ENCODE data around the gene LEKR1. TPM values are rescaled to one million over a fixed set of nuclear protein-coding genes. Genes with fewer than 3 reads are reported as not detected.
"Not testable (repeated sequence)": the region's sequence is repeated elsewhere in the genome, so short reads cannot be mapped to it uniquely, and the experiment has no call there.

The LEKR1 gene
- total RNA-seq, 1 donor from 2014 or later: 0.57 TPM

DNA sequence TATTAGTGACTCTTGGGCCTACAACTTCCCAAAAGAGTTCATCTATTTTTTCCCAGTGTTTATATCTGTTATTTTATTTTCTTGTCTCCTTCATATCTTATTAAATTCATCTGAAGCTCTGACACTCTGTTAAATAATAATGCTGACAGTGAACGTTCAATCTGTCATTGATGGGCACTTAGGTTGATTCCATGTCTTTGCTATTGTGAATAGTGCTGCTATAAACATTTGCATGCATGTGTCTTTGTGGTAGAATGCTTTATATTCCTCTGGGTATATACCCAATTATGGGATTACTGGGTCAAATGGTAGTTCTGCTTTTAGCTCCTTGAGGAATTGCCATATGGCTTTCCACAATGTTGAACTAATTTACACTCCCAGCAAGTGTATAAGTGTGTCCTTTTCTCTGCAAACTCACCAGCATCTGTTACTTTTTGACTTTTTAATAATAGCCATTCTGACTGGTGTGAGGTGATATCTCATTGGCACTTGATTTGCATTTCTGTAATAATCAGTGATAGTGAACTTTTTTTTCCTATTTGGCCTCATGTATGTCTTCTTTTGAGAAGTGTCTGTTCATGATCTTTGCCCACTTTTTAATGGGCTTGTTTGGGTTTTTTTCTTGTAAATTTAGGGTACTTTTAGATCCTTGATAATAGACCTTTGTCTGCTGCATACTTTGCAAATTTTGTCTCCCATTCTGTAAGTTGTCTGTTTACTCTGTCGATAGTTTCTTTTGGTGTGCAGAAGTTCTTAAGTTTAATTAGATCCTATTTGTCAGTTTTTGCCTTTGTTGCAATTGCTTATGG, 122.5 kb downstream of the LEKR1 start:
- no peaks in the 10 kb centered on the region for H3K4me1 Mint-ChIP-seq (ENCODE audit: low read depth)

GRCh38 chr3:156952011-156952410, 125.9 kb downstream of the LEKR1 start:
- H3K36me3 Mint-ChIP-seq (ENCODE audit: low read depth): no peaks in the 10 kb centered on the region
- H3K4me3 Mint-ChIP-seq: no peak overlapping the region
- no peaks in the 10 kb centered on the region for H3K9me3 Mint-ChIP-seq
- no peaks in the 10 kb centered on the region for H3K4me1 Mint-ChIP-seq (ENCODE audit: low read depth)
- peaks cover 20% of the 10 kb centered on the region for H3K27me3 Mint-ChIP-seq (ENCODE audit: insufficient read depth)
- DNase-seq (ENCODE audit: low spot score): no peak
- intact Hi-C loops (cut with micrococcal nuclease): no loop called here
- H3K27ac Mint-ChIP-seq: no peak overlapping the region

More for the DNA sequence above, 122.5 kb downstream of the LEKR1 start:
- no peak for DNase-seq (ENCODE audit: low spot score)
- Mint-ChIP-seq H3K36me3 (ENCODE audit: low read depth) (no peaks in the 10 kb centered on the region), H3K27me3 (ENCODE audit: insufficient read depth) (peaks cover 25% of the 10 kb centered on the region), H3K9me3 (no peaks in the 10 kb centered on the region), H3K4me3 (no peak overlapping the region), H3K27ac (no peak overlapping the region)
- intact Hi-C loops (cut with micrococcal nuclease): loop anchor here (10.0 kb wide), 1 partner anchor 186 kb away; no protein-coding TSS in a partner anchor

DNA sequence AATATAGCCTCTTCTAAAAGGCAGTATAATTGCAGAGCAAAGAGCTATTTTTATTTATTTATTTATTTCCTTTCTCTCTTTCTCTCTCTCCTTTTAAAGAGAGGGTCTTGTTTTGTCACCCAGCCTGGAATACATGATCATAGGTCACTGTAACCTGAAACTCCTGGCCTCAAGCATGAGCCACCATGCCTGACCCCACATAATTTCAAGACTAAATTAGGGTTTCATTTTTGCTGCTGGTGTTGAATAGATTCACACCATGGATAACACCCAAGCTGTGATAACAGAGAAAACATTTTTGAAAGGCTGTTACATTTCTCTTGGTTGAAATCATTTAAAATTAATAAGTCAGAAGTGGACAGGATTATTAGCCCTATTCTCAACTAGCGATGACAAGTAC, 131.6 kb downstream of the LEKR1 start:
- no peaks in the 10 kb centered on the region for H3K9me3 Mint-ChIP-seq
- no peak overlapping the region for H3K4me3 Mint-ChIP-seq
- H3K27me3 Mint-ChIP-seq (ENCODE audit: insufficient read depth): peaks cover 22% of the 10 kb centered on the region
- intact Hi-C loops (cut with micrococcal nuclease): no loop called here
- no peak overlapping the region for H3K27ac Mint-ChIP-seq
- H3K36me3 Mint-ChIP-seq (ENCODE audit: low read depth): no peaks in the 10 kb centered on the region
- no peaks in the 10 kb centered on the region for H3K4me1 Mint-ChIP-seq (ENCODE audit: low read depth)
- no peak for DNase-seq (ENCODE audit: low spot score)

- no peak for DNase-seq (ENCODE audit: low spot score)
- intact Hi-C loops (cut with micrococcal nuclease): no loop called here
- Mint-ChIP-seq H3K9me3 (no peaks in the 10 kb centered on the region), H3K36me3 (ENCODE audit: low read depth) (no peaks in the 10 kb centered on the region), H3K4me1 (ENCODE audit: low read depth) (no peaks in the 10 kb centered on the region), H3K27me3 (ENCODE audit: insufficient read depth) (peaks cover 17% of the 10 kb centered on the region), H3K4me3 (no peak overlapping the region), H3K27ac (no peak overlapping the region)
Measured at GRCh38 chr3:156963096-156963495, 136.9 kb downstream of the LEKR1 start.

GRCh38 chr3:156964577-156964976, 138.4 kb downstream of the LEKR1 start:
- Mint-ChIP-seq H3K9me3 (no peaks in the 10 kb centered on the region), H3K27ac (no peak overlapping the region)

GRCh38 chr3:156966349-156966748, 140.2 kb downstream of the LEKR1 start:
- H3K27ac Mint-ChIP-seq; H3K9me3 Mint-ChIP-seq; DNase-seq (ENCODE audit: low spot score); intact Hi-C loops (cut with micrococcal nuclease); H3K36me3 Mint-ChIP-seq (ENCODE audit: low read depth); H3K4me3 Mint-ChIP-seq; H3K4me1 Mint-ChIP-seq (ENCODE audit: low read depth): not testable (repeated sequence)
- H3K27me3 Mint-ChIP-seq (ENCODE audit: insufficient read depth): peaks cover 12% of the 10 kb centered on the region

More at GRCh38 chr3:156964577-156964976, 138.4 kb downstream of the LEKR1 start:
- H3K4me1 Mint-ChIP-seq (ENCODE audit: low read depth): no peaks in the 10 kb centered on the region
- no peak overlapping the region for H3K4me3 Mint-ChIP-seq
- intact Hi-C loops (cut with micrococcal nuclease): no loop called here
- H3K36me3 Mint-ChIP-seq (ENCODE audit: low read depth): no peaks in the 10 kb centered on the region
- DNase-seq (ENCODE audit: low spot score): no peak
- H3K27me3 Mint-ChIP-seq (ENCODE audit: insufficient read depth): peaks cover 12% of the 10 kb centered on the region

GRCh38 chr3:156973954-156974353, 147.8 kb downstream of the LEKR1 start:
- Mint-ChIP-seq H3K4me3 (no peak overlapping the region), H3K36me3 (ENCODE audit: low read depth) (no peaks in the 10 kb centered on the region), H3K27me3 (ENCODE audit: insufficient read depth) (peaks cover 13% of the 10 kb centered on the region), H3K4me1 (ENCODE audit: low read depth) (no peaks in the 10 kb centered on the region), H3K27ac (no peak overlapping the region), H3K9me3 (no peaks in the 10 kb centered on the region)
- no peak for DNase-seq (ENCODE audit: low spot score)
- intact Hi-C loops (cut with micrococcal nuclease): no loop called here

DNA sequence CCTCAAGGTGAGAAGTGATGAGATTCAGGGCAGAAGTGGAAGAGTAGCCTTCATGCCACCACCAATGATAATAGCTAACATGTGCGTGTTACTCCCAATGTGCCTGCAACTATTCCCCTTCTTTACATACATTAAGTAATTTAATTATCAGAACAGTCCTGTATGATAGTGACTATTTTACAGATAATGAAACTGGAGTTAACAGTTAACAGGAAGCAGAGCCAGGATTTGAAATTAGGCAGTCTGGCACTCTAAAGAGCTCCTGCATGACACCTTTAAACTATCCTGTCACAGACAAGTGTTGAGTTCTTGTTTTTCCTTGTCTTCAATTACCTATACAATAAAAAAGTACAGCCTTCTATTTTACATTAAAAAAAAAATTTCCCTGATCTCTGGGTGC, 148.8 kb downstream of the LEKR1 start:
- Mint-ChIP-seq H3K27me3 (ENCODE audit: insufficient read depth) (peaks cover 9% of the 10 kb centered on the region), H3K36me3 (ENCODE audit: low read depth) (no peaks in the 10 kb centered on the region), H3K9me3 (no peaks in the 10 kb centered on the region), H3K4me1 (ENCODE audit: low read depth) (no peaks in the 10 kb centered on the region), H3K4me3 (no peak overlapping the region), H3K27ac (no peak overlapping the region)
- no peak for DNase-seq (ENCODE audit: low spot score)
- intact Hi-C loops (cut with micrococcal nuclease): no loop called here

- Mint-ChIP-seq H3K36me3 (ENCODE audit: low read depth) (no peaks in the 10 kb centered on the region), H3K27me3 (ENCODE audit: insufficient read depth) (peaks cover 9% of the 10 kb centered on the region), H3K9me3 (no peaks in the 10 kb centered on the region), H3K4me3 (no peak overlapping the region), H3K4me1 (ENCODE audit: low read depth) (no peaks in the 10 kb centered on the region), H3K27ac (no peak overlapping the region)
- no peak for DNase-seq (ENCODE audit: low spot score)
- intact Hi-C loops (cut with micrococcal nuclease): no loop called here
Measured at GRCh38 chr3:156975721-156976120, 149.6 kb downstream of the LEKR1 start.

- no peak for DNase-seq (ENCODE audit: low spot score)
- Mint-ChIP-seq H3K4me1 (ENCODE audit: low read depth) (no peaks in the 10 kb centered on the region), H3K4me3 (no peak overlapping the region), H3K27me3 (ENCODE audit: insufficient read depth) (peaks cover 9% of the 10 kb centered on the region), H3K27ac (no peak overlapping the region), H3K36me3 (ENCODE audit: low read depth) (no peaks in the 10 kb centered on the region), H3K9me3 (no peaks in the 10 kb centered on the region)
- intact Hi-C loops (cut with micrococcal nuclease): no loop called here
Measured at GRCh38 chr3:156976933-156977332, 150.8 kb downstream of the LEKR1 start.

DNA sequence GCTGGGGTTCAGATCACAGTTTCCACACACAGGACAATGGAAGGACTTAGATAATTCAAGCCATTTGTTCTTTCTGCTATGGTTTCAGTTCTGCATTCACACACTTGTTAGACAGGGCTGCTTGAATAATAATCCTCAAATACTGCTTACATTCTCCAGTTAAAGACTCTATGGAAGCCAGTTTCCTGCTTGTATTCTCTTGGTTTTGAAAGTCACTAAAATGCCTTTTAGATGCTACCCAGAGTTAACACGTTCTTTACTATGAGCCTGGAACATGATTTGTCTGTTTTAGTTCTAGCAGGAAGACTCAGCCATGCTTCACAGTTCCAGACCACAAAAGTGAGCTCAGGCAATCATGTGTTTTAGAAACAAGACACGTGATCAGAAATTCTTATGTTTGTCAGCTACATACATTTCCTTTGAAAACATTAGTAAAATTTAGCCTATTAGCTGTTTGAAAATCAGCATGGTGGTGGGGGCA, 152.4 kb downstream of the LEKR1 start:
- no peak overlapping the region for H3K4me3 Mint-ChIP-seq
- DNase-seq (ENCODE audit: low spot score): no peak
- no peaks in the 10 kb centered on the region for H3K36me3 Mint-ChIP-seq (ENCODE audit: low read depth)
- no peak overlapping the region for H3K27ac Mint-ChIP-seq
- no peaks in the 10 kb centered on the region for H3K9me3 Mint-ChIP-seq
- H3K4me1 Mint-ChIP-seq (ENCODE audit: low read depth): no peaks in the 10 kb centered on the region
- peaks cover 8% of the 10 kb centered on the region for H3K27me3 Mint-ChIP-seq (ENCODE audit: insufficient read depth)
- intact Hi-C loops (cut with micrococcal nuclease): no loop called here

DNA sequence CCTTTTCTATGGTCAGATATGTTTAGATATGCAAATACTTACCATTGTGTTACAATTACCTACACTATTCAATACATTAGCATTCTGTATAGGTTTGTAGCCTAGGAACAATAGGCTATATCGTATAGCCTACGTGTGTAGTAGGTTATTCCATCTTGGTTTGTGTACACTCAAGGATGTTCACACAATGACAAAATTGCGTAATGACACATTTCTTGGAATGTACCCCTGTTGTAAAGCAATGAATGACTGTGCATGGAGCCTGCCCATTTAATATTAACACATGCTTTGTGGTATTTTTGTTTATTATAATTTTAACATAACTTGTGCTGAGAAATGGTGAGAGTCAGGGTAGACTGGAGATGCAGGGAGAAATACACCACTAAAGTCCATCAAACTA, 154.9 kb downstream of the LEKR1 start:
- no peak for DNase-seq (ENCODE audit: low spot score)
- intact Hi-C loops (cut with micrococcal nuclease): no loop called here
- H3K4me1 Mint-ChIP-seq (ENCODE audit: low read depth): no peaks in the 10 kb centered on the region
- no peak overlapping the region for H3K4me3 Mint-ChIP-seq
- no peaks in the 10 kb centered on the region for H3K9me3 Mint-ChIP-seq
- no peak overlapping the region for H3K27ac Mint-ChIP-seq
- H3K27me3 Mint-ChIP-seq (ENCODE audit: insufficient read depth): peaks cover 12% of the 10 kb centered on the region
- no peaks in the 10 kb centered on the region for H3K36me3 Mint-ChIP-seq (ENCODE audit: low read depth)

GRCh38 chr3:156983559-156983958, 157.4 kb downstream of the LEKR1 start:
- H3K36me3 Mint-ChIP-seq (ENCODE audit: low read depth): no peaks in the 10 kb centered on the region
- H3K4me3 Mint-ChIP-seq: no peak overlapping the region
- no peaks in the 10 kb centered on the region for H3K9me3 Mint-ChIP-seq
- intact Hi-C loops (cut with micrococcal nuclease): no loop called here
- H3K27ac Mint-ChIP-seq: no peak overlapping the region
- H3K4me1 Mint-ChIP-seq (ENCODE audit: low read depth): no peaks in the 10 kb centered on the region
- peaks cover 11% of the 10 kb centered on the region for H3K27me3 Mint-ChIP-seq (ENCODE audit: insufficient read depth)
- DNase-seq (ENCODE audit: low spot score): no peak
